NCI-H2081 (cell line): ENCODE measurements around the gene WHRN.
A peak's percentile ranks its signal among the peaks of the same experiment; 100 is the strongest.

ENCODE experiments used
- DNase-seq, 2 experiments: peaks; one replicate each; lab custom pipeline; 2025; lab: John Stamatoyannopoulos, UW

WHRN gene

DNA sequence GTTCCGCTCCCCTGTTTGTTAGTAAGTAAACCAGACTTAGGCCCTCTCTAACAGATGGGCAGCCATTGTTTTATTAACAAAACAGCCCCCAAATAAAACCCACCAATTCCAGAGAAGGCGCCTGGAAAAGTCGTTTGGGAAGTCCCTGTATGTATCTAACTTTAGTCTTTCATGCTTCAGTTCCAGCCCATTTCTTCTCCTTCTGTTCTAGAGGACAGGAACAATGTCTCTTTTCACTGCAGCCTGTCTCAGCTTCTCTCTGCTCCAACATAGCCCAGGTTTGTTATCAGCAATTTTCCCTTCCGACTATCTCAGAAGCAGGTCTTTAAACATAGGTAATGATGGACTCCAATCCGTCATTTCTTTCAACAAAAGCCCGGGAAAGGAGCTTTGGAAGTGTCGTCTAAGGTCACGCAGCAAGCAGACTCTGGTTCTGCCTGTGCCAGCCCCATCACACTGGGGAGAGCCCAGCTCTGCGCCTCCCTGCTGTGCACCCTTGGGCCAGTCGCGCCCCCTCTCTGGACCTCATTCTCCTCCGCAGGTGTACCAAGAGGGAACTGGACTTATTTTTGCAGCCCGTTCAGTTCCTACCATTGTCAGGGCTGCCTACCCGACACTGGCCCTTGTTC is 107.9 kb downstream of the WHRN start:
- DNase-seq = no peak

DNA sequence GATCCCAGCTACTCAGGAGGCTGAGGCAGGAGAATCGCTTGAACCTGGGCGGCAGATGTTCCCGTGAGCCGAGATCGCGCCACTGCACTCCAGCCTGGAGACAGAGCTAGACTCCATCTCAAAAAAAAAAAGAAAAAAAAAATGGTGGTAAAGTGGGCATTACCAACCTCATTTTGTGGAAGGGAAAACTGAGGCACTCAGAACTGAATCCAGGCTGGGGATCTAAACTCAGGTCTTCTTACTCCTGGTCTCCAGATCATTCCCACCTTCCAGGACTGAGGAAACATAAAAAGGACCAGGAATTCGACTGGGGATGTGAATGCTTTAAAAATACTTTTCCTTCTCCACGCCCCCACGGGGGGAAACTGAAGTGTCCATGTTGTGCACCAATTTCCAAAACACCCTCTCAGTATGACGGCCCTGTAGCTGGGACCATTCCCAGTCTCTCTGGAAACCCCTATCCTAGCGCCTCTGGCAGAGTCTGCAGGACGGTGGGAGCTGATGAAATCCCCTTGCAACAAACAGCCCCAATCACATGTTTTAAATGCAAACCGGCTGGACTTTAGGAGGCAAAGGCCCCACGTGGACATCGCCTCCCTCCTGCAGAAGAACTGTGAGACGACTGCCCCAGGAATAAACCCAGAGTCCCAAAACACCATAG is 108.6 kb downstream of the WHRN start:
- no peak for DNase-seq

GRCh38 chr9:114395768-114396167 is 109.5 kb downstream of the WHRN start:
- DNase-seq = no peak

- DNase-seq = no peak
These were observed 110.0 kb downstream of the WHRN start for GRCh38 chr9:114395334-114395617.

DNA sequence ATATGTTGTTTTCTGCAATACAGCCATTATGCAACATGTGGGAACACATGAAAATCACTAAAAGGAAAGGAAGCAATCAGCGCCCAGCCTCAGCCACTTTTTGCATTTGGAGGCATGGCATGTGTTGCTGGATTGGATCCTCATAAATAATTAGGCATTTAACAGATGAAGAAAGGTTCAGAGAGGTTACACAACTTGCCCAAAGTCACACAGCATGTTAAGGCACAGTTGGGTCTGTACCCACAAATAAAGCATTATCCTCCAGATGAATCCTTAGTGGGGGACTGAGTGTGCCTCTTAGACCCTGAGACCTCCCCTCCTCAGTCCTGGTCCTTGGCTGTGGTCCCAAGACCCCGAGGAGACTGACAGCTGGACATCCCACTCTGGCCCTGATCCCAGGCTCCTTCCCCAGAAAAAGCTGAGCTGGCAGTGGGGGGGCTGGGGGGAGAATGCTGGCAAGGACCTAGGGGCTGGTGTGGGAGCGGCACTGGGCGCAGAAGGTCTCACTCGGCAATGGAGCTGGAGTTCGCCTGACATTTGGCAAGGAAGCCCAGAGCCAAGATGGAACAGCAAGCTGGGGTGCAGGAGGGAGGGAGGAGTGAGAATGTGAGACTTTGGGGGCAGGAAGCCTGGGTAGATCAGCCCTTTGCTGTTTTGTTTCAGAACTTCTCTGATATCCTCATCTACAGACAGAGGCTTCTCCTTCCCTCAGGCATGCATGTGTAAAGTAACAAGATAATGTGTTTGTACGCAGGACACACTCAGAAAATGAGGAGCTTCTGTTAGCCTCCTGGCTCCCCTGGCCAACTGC is 110.5 kb downstream of the WHRN start:
- DNase-seq = no peak

- DNase-seq = no peak
These were observed 112.5 kb downstream of the WHRN start for GRCh38 chr9:114392749-114393112.

DNA sequence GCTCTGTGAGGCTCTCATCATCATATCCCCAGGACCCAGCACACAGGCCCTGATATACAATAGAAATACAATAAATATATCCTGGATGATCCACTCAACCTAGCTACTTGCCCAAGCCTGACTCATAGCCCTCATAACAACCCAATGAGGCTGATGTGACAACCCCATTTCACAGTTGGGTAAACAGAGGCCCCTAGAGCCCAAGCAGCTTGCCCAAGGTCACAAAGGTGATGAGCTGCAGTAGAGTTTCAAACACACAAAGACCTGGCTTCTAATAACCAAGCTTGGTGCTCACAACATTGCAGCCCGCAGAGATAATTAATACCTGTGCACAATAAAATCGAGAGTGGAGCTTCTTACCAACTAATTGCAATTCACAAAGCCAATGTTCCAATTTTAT is 114.3 kb downstream of the WHRN start:
- peak; percentile 16 to 77 for DNase-seq

DNA sequence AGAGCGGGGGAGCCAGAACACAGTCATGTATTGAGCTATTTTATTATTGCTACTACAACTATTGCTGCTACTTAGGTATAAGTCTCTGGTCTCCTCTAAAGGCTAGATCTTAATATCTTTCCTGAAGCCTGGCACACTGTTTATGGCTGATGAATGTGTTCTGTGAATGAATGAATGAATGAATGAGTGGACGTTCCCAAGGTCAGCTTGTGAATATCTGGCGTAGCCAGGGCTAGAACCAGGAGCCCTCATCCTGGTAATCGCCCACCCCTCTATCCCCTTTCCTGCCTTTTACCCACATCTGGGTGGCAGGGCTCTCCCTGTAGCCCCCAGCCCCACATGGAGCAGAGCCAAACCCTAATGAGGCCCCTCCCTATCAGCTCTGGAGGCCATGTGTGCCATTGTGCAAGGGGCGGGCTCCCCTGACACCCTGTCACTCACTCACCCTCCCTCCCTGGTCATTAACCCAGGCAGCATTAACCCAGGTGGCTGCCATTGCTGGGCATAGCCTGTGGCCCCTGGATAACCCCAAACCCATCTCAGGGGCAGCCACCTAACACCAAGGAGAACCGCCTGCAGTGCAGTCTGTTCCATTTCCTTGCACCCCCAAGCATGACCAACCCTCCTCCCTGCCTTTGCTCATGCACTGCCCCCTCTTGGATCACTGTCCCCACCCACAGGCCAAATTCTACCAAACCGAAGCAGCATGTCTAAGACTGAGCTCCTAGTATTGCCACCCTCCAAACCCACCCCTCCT is 115.5 kb downstream of the WHRN start:
- no peak for DNase-seq

DNA sequence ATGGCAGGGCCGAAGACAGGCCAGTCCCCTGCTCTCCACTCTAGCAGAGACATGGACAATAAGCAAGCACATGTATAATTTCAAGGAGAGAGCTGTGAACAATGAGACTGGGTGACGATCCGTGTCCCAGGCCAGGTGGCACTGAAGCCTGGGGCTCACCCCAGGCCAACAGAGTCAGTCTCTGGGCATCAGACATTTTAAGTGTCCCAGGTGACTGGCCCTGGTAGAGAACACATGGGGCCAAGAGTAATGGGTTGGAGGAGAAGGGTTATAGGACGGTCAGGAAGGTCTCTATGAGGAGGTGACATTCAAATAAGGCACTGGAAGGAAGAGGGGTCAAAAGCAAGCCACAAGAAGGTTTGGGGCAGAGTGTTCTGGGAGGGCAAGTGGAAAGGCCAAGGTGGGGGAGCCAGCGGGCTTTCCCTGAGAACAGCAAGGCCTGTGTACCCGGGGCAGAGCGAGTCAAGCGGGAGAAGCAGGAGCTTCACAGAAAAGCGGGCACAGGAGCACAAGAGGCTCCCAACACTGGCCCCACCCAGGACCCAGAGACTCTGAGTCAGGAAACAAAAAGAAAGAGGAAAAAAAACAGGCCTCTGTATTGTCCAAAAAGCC is 116.4 kb downstream of the WHRN start:
- DNase-seq = no peak

DNA sequence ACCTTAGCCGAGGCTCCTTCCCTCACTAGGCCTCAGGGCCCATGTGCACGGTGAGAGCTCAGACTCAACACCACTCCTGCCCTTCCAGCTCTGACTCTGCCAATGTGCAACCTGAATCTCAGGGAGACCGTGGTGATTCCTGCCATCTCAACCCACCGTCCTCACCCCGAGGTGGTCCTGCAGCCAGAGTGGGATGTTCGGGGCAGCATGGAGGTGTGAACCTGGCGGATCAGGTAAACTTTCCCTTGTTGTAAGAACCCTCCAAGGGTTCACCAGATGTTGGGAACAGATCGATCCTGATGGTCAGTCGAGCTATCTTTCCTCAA is 117.0 kb downstream of the WHRN start:
- no peak for DNase-seq

DNA sequence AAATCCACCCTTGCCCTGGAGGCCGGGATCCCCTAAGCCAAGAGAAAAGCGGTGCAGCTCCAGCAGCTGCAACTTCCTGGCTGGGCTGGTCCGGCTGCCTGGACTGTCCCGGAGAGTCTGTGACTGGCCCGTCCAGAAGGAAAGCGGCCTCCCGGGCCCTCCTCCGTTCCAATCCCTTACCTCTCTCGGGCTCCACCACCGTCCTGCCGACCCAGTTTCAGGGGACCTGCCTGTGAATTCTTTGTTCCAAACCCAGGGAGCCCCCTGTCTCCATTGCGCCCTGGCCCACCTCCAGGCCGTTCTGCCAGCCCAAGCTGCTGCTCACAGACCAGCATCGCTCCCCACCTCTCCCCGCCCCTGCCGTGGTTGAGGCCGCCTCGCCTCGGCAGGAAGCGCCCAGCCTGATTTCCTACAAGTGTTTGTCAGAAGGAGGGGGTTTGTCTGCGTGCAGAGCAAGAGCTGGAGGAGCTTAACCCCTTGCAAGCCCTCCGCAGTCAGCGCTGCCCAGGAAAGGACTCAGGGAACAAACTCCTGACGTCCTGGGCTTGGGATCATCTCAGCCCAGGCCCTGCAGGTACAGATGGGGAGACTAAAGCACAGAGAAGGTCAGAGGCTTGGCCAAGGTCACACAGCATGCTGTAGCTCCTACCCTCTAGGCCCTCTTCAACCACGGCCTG is 117.5 kb downstream of the WHRN start, which contains the start of gene AKNA:
Gene AKNA (minus strand): TSS at position 303 of the 677 bp plus-strand sequence. CDS start 6,649 bp downstream, outside the sequence.
- DNase-seq = no peak

- no peak for DNase-seq
These were observed 118.2 kb downstream of the WHRN start for GRCh38 chr9:114386886-114387679.

DNA sequence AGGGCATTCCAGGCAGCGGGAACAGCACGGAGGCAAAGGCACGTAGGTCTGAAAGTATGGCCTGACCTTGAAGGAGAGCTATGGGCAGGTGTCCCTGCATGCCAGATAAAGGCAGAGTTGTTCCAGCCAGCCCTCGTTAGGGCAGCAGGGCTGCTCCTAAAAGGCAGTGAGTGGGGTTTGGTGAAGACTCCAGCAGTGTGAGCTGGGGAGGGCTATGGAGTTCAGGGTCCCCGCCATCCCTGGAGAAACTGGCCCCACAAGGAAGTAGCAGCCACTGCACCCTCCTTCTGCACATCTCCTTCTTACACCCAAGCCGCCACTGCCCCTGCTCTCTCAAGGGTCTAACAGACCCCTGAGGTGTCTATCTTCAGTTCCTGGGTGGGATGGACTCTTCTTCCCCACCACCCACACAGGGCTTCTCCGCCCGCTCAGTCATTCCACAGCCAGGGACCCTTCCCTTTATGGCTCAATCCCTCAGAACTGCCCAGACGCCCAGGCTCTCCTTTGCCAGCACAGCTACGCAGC is 118.8 kb downstream of the WHRN start:
- no peak for DNase-seq

DNA sequence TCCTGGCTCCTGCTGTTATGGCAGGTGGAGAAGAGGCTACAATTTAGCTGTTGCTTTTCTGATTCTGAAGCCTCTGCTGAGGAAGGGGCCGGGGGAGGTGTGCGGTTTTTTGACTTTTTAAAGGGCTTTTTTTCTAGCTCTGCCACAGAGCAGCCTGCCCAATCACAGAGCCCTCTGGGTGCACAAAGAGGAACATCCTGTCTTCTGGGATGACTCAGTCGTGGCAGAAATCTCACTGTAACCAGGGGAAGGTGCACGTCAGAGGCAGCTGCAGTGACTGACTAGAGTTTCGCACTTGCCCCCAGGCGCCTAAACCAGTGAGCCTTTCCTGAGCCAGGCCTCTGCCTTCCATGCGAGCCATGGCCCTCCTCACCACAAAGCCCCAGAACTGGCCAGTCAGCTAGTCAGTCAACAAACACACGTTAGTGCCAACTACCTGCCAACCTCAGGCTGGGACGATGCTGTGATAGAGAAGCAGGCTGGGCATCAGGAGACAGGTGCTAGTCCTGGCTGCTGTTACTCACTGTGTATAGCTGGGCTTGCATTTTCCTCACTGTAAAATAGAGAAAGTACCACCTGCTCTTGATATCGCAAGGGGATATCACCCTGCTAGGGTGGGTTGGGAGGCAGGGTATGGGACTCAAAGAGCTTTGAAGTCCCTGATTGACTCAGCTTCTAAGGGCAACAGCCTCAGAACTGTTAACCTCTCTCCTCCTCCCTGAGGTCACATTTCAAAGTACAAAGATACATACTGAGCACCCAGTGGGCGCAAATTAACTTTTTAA is 119.7 kb downstream of the WHRN start:
- DNase-seq = no peak

DNA sequence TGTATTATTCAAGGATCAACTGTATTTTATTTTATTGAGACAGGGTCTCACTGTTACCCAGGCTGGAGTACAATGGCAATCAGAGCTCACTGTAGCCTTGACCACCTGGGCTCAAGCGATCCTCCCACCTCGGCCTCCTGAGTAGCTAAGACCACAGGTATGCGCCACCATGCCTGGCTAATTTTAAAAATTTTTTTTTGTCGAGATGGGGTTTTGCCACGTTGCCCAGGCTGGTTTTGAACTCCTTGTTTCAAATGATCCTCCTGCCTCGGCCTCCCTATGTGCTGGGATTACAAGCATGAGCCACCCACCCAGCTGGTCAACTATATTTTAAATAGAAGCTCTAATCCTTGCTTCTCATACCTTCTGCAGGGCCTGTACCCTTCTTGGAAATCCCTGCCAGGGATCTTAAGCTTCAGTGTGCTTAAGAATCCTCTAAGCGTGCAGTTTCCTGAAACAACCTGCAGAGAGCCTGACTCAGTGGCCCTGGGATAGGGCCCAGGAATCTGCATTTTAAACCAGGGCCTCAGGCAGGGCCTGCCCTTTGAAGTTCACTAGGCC is 120.4 kb downstream of the WHRN start:
- DNase-seq = no peak

DNA sequence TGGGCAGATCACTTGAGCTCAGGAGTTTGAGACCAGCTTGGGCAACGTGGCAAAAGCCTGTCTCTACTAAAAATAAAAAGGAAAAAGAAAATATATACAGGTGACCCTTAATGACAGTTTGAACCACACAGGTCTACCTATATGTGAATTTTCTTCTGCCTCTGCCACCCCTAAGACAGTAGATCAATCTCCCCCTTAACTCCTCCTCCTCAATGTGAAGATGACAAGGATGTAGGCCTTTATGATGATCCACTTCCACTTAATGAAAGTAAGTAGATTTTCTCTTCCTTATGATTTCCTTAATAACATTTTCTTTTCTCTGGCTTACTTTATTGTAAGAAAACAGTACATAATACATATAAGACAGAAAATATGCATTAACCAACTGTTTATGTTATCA is 120.9 kb downstream of the WHRN start:
- no peak for DNase-seq

- DNase-seq = no peak
These were observed 121.6 kb downstream of the WHRN start for GRCh38 chr9:114383521-114384231.

DNA sequence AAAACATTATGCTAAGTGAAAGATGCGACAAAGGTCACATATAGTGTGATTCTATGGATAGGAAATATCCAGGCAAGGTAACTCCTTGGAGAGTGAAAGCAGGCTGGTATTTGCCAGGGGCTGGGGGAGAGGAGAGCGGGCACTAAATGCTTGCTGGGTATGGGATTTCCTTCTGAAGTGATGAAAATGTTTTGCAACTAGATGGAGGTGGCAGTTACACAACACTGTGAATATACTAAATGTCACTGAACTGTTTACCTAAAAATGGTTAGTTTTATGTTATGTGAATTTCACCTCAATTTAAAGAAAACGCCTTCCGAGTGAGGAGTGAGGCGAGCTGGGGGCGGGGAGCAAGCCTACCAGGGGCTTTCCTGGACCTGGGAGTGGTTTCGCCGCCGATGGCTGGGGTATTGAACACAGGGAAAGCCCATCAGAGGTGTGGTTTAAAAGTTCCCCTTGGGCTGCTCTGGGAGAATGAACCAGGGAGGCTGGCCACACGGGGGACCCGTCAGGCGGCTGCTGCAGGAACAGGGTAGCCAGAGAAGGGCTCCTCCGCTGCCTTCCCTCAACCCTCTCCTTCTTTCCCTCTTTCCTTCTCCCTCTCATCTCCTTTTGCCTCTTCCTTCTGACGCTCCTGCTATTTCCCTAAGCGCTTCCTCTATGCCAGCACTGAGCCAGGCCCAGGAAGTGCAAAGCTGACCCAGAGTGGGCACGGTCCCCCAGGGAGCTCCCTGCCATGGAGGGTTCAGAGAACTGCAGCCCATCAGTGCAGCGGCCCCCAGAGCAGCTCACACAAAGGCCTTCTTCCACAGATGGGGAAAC is 122.4 kb downstream of the WHRN start:
- no peak for DNase-seq
